Uterus (tissue), 2 donors: Measurements from ENCODE around the gene HOXA9.

Experiments used
- POLR2A ChIP-seq, 2 donors: fragments of 450-650 bp; IDR thresholded peaks; one replicate each; pipeline ENCODE4 v1.6.1; 2016; ENCODE audit warnings: antibody characterized with exemption in 2 of 2, mild to moderate bottlenecking in 1 of 2, moderate library complexity in 1 of 2
- TF ChIP-seq, protein P1 (sequence below), 4 experiments: fragments of 200-600 bp in 2 of 4; fragments of 450-650 bp in 2 of 4; sonication (generic) in 2 of 4; IDR thresholded peaks; one replicate each; pipeline ENCODE4 v1.5.1; 2016 to 2019; ENCODE audit warnings: antibody characterized with exemption in 4 of 4, mild to moderate bottlenecking in 2 of 4, moderate library complexity in 1 of 4

DNA sequence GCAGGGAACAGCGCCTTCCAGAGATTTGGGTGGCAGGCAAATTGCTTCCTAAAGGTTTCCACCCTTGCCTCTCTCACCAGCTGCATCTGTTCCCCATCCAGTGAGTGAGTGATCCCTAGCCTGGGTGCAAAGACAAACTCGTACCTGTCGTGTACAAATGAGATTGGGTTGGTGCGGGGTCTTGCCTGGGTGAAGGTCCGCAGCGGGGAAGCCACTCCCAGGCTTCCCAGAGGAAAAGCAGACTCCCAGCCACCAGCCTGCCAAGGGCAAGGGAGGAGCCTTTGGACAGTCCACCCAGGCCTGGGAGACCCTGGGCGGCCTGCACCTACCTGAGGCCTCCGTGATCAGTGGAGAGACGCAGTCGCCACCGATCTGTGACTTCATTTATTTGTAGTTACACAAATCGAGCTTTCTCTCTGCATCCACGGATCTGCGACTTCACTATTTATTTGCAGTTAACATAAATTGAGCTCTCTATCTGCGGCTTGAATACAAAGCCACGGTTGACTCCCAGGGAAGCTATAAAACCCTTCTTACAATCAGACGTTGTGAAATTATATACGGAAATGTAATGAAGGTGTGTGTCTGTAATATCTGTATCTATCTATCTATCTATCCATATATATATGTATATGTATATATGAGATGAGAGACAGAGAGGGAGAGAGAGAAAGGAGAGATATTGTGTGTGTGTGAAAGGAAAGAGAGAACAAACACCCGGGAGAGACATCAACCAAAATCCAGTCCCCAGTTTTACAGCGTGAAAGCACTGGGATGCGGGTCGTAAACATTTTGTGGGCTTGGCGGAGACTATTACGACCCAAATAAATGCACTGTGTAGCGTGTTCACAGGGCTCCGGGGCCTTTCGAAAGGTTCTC lies 5.8 kb downstream of the HOXA9 start:
- TF ChIP-seq, protein P1, sequence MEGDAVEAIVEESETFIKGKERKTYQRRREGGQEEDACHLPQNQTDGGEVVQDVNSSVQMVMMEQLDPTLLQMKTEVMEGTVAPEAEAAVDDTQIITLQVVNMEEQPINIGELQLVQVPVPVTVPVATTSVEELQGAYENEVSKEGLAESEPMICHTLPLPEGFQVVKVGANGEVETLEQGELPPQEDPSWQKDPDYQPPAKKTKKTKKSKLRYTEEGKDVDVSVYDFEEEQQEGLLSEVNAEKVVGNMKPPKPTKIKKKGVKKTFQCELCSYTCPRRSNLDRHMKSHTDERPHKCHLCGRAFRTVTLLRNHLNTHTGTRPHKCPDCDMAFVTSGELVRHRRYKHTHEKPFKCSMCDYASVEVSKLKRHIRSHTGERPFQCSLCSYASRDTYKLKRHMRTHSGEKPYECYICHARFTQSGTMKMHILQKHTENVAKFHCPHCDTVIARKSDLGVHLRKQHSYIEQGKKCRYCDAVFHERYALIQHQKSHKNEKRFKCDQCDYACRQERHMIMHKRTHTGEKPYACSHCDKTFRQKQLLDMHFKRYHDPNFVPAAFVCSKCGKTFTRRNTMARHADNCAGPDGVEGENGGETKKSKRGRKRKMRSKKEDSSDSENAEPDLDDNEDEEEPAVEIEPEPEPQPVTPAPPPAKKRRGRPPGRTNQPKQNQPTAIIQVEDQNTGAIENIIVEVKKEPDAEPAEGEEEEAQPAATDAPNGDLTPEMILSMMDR (IDR thresholded peaks at IDR 0.05) = no peak
- no peak for TF ChIP-seq POLR2A (IDR thresholded peaks at IDR 0.05)
